Caco-2 (cell line): ENCODE results near the gene IGF2BP3. TPM values are rescaled to one million over a fixed set of nuclear protein-coding genes. Genes with fewer than 3 reads are reported as not detected.

Source experiments
- BruUV-seq: library from RNA; stranded (reverse); fragments of 400-500 nt; replicated peaks from 2 replicates; lab custom pipeline; 2021; lab: Mats Ljungman, UMichigan
- CTCF ChIA-PET: fragments of 300-600 bp; sonication (Branson Sonifier 250); formaldehyde crosslinking; loops from one replicate; lab custom pipeline; 2022; ENCODE audit warnings: antibody characterized with exemption; lab: Charles Lee
- POLR2A ChIA-PET: fragments of 300-600 bp; sonication (Branson Sonifier 250); formaldehyde crosslinking; loops from one replicate; lab custom pipeline; 2022; ENCODE audit warnings: antibody characterized with exemption; lab: Charles Lee
- DNase-seq, 2 experiments: peaks; one replicate each; pipeline versions ENCODE4 v3.0.0 to v3.0.0-alpha.2; 2020 to 2022
- H3K27me3 ChIP-seq: replicated peaks from 2 replicates; pipeline ENCODE4 v1.6.0; 2011; ENCODE audit warnings: low read length; ENCODE audit not compliant: control insufficient read depth, insufficient read depth
- H3K36me3 ChIP-seq: 2 replicates; pipeline ENCODE4 v1.5.1; 2011; ENCODE audit warnings: low read length; ENCODE audit not compliant: control insufficient read depth, insufficient read depth
- H3K4me1 ChIP-seq: fragments of 250-450 bp; sonication (Bioruptor Pico); 2 replicates; pipeline ENCODE4 v1.5.1; 2020; ENCODE audit warnings: mild to moderate bottlenecking
- H3K4me3 ChIP-seq: 2 replicates; pipeline ENCODE4 v1.5.1; 2011; ENCODE audit warnings: low read depth, mild to moderate bottlenecking, control low read depth, low read length
- H3K9me3 ChIP-seq: fragments of 250-450 bp; sonication (Bioruptor Pico); 2 replicates; pipeline ENCODE4 v1.5.1; 2020; ENCODE audit warnings: mild to moderate bottlenecking, moderate library complexity
- H3K27ac Mint-ChIP-seq: one replicate; pipeline ENCODE4 v1.8.0; 2022; ENCODE audit warnings: mixed read lengths; ENCODE audit not compliant: unreplicated experiment
- H3K27me3 Mint-ChIP-seq: one replicate; pipeline ENCODE4 v1.8.0; 2022; ENCODE audit warnings: mixed read lengths; ENCODE audit not compliant: insufficient read depth, unreplicated experiment
- H3K36me3 Mint-ChIP-seq: one replicate; pipeline ENCODE4 v1.8.0; 2022; ENCODE audit warnings: mild to moderate bottlenecking, mixed read lengths; ENCODE audit not compliant: insufficient read depth, unreplicated experiment
- H3K4me1 Mint-ChIP-seq: one replicate; pipeline ENCODE4 v1.8.0; 2022; ENCODE audit warnings: low read depth, mixed read lengths; ENCODE audit not compliant: unreplicated experiment
- H3K4me3 Mint-ChIP-seq: one replicate; pipeline ENCODE4 v1.8.0; 2022; ENCODE audit warnings: mild to moderate bottlenecking, moderate library complexity, mixed read lengths; ENCODE audit not compliant: unreplicated experiment
- H3K9me3 Mint-ChIP-seq: one replicate; pipeline ENCODE4 v1.8.0; 2022; ENCODE audit warnings: mixed read lengths; ENCODE audit not compliant: unreplicated experiment
- CTCF ChIP-seq, 2 experiments: fragments of 200-600 bp in 1 of 2; IDR thresholded peaks; 1 replicate in 1 of 2; 2 replicates in 1 of 2; pipeline versions ENCODE4 v1.5.1 to v1.8.0; 2011 to 2022; ENCODE audit warnings: antibody characterized with exemption in 1 of 2, control low read depth in 1 of 2, inconsistent platforms in 1 of 2, low read depth in 1 of 2, low read length in 1 of 2, mild to moderate bottlenecking in 1 of 2, moderate library complexity in 1 of 2; ENCODE audit not compliant: insufficient read depth in 1 of 2, severe bottlenecking in 1 of 2, unreplicated experiment in 1 of 2
- intact Hi-C: fragments of 100-400 bp; cut with micrococcal nuclease; formaldehyde crosslinking; loops from one replicate; pipeline ENCODE4 v1.10.0; 2022; ENCODE audit not compliant: unreplicated experiment
- total RNA-seq: library from RNA; stranded (reverse); gene quantifications from 2 replicates; pipeline ENCODE4 v1.2.3, GENCODE V29; 2022

IGF2BP3 gene
- total RNA-seq, 1 experiment from 2014 or later = 127 TPM

DNA sequence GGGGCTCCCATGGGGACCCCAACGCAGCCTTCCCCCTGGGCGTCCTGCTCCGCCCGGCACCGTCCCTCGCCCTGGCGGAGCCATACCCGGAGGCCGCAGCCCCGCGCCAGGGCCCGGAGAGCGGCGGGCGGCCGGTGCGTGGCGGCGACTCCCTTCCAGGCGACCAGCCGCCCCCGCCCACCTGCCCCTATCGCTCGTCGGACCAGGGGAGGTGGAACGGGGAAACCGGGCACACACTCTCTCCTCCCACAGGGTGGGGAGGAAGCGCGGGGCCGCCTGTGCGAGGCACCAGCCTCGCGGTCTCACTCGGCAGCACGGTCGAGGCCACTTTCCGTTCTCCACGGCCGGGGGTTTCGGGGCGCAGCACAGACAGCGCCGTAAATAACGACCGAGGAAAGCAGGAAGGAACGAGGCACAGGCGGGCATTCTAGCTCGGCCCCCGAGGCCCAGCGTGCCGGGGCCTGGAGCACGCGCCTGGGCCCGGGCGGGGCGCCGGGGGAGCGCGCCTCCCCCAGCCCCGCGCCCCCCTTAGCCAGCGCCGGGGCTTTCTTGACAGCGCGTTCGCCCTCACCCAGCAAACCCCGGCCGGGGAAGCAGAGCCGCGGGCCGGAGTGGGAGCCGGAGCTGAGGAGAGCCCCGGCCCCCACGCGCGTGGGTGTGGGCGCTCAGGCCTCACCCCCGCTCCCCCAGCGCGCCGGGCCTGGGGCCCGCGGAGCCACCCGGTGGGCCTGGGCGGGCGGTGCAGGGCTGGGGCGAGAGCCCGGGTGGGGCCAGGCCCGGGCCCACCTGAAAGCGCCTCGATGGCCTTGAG lies 936 bp downstream of the IGF2BP3 start:
- no peaks in the 10 kb centered on the region for H3K9me3 Mint-ChIP-seq
- TF ChIP-seq CTCF (IDR thresholded peaks at IDR 0.05; ENCODE audit: insufficient read depth in 1 of 2, low read depth in 1 of 2, low read length in 1 of 2, severe bottlenecking in 1 of 2, unreplicated experiment in 1 of 2) = no peak
- peaks cover 71% of the 10 kb centered on the region for H3K36me3 Mint-ChIP-seq
- no TSS peak for BruUV-seq
- H3K4me3 Mint-ChIP-seq = peak overlapping the region; percentile 81
- H3K4me1 ChIP-seq = peaks cover 33% of the 10 kb centered on the region
- H3K27me3 Mint-ChIP-seq = no peaks in the 10 kb centered on the region
- no peaks in the 10 kb centered on the region for H3K9me3 ChIP-seq
- peaks cover 12% of the 10 kb centered on the region for H3K4me1 Mint-ChIP-seq
- H3K27me3 ChIP-seq = no peaks in the 10 kb centered on the region
- ChIA-PET POLR2A (interaction anchor here (0.8 to 1.0 kb wide), 2 partner anchors 8 to 17 kb away, joined by 3 read pairs; no protein-coding TSS in a partner anchor), CTCF (interaction anchor here (0.5 to 1.8 kb wide), 2 partner anchors 75 to 191 kb away, joined by 3 to 5 read pairs; no protein-coding TSS in a partner anchor)
- no peaks in the 10 kb centered on the region for H3K36me3 ChIP-seq
- intact Hi-C loops = no loop called here
- peak; percentile 46 to 57 for DNase-seq
- peak overlapping the region; percentile 93 for H3K27ac Mint-ChIP-seq
- H3K4me3 ChIP-seq = peak overlapping the region; percentile 84

DNA sequence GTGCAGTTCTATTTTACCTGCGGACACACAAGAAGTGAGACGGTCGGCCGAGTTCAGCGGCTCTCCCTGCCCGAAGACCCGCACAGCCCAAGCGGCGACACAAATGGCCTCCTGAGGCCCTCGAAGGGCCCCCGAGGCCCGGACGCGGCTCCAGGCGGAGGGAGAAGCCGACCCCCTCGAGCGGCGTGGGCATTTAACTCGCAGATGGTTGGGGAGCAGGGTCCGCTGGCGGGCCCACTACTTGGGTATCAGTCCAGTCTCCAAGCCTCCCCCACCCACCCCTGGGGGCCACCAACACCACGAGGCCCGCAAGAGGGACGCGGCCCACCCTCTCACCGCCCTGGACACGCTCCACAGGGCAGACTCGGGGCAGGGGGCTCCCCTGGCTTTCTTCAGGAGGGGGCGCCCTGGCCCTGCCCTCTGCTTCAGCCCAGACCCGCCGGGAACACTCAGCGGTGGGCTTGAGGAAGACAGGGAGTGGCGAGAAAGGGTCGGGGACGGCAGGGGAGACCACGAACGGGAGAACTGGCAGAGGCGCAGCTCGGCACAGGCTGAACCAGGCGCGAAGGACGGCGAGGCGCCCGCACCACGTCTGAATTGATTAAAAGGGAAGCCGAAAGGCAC lies 1.7 kb downstream of the IGF2BP3 start:
- TF ChIP-seq CTCF (IDR thresholded peaks at IDR 0.05; ENCODE audit: insufficient read depth in 1 of 2, low read depth in 1 of 2, low read length in 1 of 2, severe bottlenecking in 1 of 2, unreplicated experiment in 1 of 2) = peak in 1 of 2 experiments; percentile 8
- ChIA-PET CTCF (interaction anchor here (0.5 to 1.8 kb wide), 3 partner anchors 76 to 191 kb away, joined by 3 to 5 read pairs (median 5); no protein-coding TSS in a partner anchor), POLR2A (interaction anchor here (0.8 kb wide), 1 partner anchor 18 kb away, joined by 3 read pairs; no protein-coding TSS in a partner anchor)
- TSS peak; percentile 6 for BruUV-seq
- Histone ChIP-seq H3K36me3 (no peaks in the 10 kb centered on the region), H3K4me3 (peak overlapping the region; percentile 84), H3K4me1 (peaks cover 40% of the 10 kb centered on the region), H3K9me3 (no peaks in the 10 kb centered on the region), H3K27me3 (no peaks in the 10 kb centered on the region)
- peak in 1 of 2 experiments; percentile 34 for DNase-seq
- Mint-ChIP-seq H3K36me3 (peaks cover 63% of the 10 kb centered on the region), H3K4me3 (peak overlapping the region; percentile 81), H3K27ac (peak overlapping the region; percentile 93), H3K27me3 (no peaks in the 10 kb centered on the region), H3K4me1 (peaks cover 12% of the 10 kb centered on the region), H3K9me3 (no peaks in the 10 kb centered on the region)
- intact Hi-C loops = no loop called here
